H9 (cell line): Measurements from ENCODE around the gene GCGR. TPM values are rescaled to one million over a fixed set of nuclear protein-coding genes. Genes with fewer than 3 reads are reported as not detected.

ENCODE experiments used
- DNase-seq: peaks from one replicate; pipeline ENCODE4 v3.0.0-alpha.2; 2017
- H2AFZ ChIP-seq: one replicate; pipeline ENCODE4 v1.6.1; 2013; ENCODE audit warnings: mild to moderate bottlenecking, low read length, control low read depth, moderate library complexity
- H2AK5ac ChIP-seq: 2 replicates; pipeline ENCODE4 v1.6.1; 2013; ENCODE audit warnings: low read length, control low read depth, mixed read lengths; ENCODE audit not compliant: insufficient read length
- H2BK120ac ChIP-seq: one replicate; pipeline ENCODE4 v1.6.1; 2013; ENCODE audit warnings: low read depth, mild to moderate bottlenecking, low read length, control low read depth, inconsistent platforms; ENCODE audit not compliant: poor library complexity, severe bottlenecking
- H2BK12ac ChIP-seq: 2 replicates; pipeline ENCODE4 v1.6.1; 2013; ENCODE audit warnings: low read length, control low read depth, mixed read lengths, low read depth; ENCODE audit not compliant: insufficient read length
- H2BK15ac ChIP-seq: 2 replicates; pipeline ENCODE4 v1.6.1; 2013; ENCODE audit warnings: low read depth, low read length, control low read depth
- H2BK20ac ChIP-seq: one replicate; pipeline ENCODE4 v1.6.1; 2013; ENCODE audit warnings: low read depth, mild to moderate bottlenecking, low read length, control low read depth, inconsistent platforms; ENCODE audit not compliant: poor library complexity, severe bottlenecking
- H2BK5ac ChIP-seq: 2 replicates; pipeline ENCODE4 v1.6.1; 2013; ENCODE audit warnings: low read length, control low read depth, mixed read lengths; ENCODE audit not compliant: insufficient read length
- H3K14ac ChIP-seq: 2 replicates; pipeline ENCODE4 v1.6.1; 2013; ENCODE audit warnings: low read length, control low read depth; ENCODE audit not compliant: insufficient read depth
- H3K18ac ChIP-seq: 2 replicates; pipeline ENCODE4 v1.6.1; 2013; ENCODE audit warnings: low read depth, mild to moderate bottlenecking, mixed read lengths, low read length, control low read depth; ENCODE audit not compliant: insufficient read length
- H3K23ac ChIP-seq: 2 replicates; pipeline ENCODE4 v1.6.1; 2013; ENCODE audit warnings: low read length, control low read depth, mixed read lengths, low read depth; ENCODE audit not compliant: insufficient read length
- H3K23me2 ChIP-seq: 2 replicates; pipeline ENCODE4 v1.6.1; 2013; ENCODE audit warnings: low read depth, mild to moderate bottlenecking, mixed read lengths, low read length, control low read depth; ENCODE audit not compliant: insufficient read length, poor library complexity, severe bottlenecking
- H3K27ac ChIP-seq: 2 replicates; pipeline ENCODE4 v1.5.1; 2013; ENCODE audit warnings: low read length, control low read depth, mixed read lengths, low read depth; ENCODE audit not compliant: insufficient read length
- H3K27me3 ChIP-seq: 2 replicates; pipeline ENCODE4 v1.6.1; 2013; ENCODE audit warnings: low read length, control low read depth, inconsistent platforms; ENCODE audit not compliant: insufficient read depth
- H3K4ac ChIP-seq: 2 replicates; pipeline ENCODE4 v1.6.1; 2013; ENCODE audit warnings: low read depth, mild to moderate bottlenecking, control low read depth, inconsistent platforms, low read length, moderate library complexity
- H3K4me1 ChIP-seq: 2 replicates; pipeline ENCODE4 v1.6.1; 2013; ENCODE audit warnings: low read length, control low read depth, inconsistent platforms; ENCODE audit not compliant: insufficient read depth
- H3K4me2 ChIP-seq: 2 replicates; pipeline ENCODE4 v1.6.1; 2013; ENCODE audit warnings: low read length, control low read depth, mixed read lengths; ENCODE audit not compliant: insufficient read length, insufficient read depth
- H3K56ac ChIP-seq: 2 replicates; pipeline ENCODE4 v1.6.1; 2013; ENCODE audit warnings: low read depth, mild to moderate bottlenecking, mixed read lengths, low read length, control low read depth; ENCODE audit not compliant: insufficient read length
- H3K79me1 ChIP-seq: 2 replicates; pipeline ENCODE4 v1.6.1; 2013; ENCODE audit warnings: low read depth, mild to moderate bottlenecking, moderate library complexity, low read length, control low read depth, inconsistent platforms; ENCODE audit not compliant: insufficient read depth, poor library complexity, severe bottlenecking
- H3K79me2 ChIP-seq: 2 replicates; pipeline ENCODE4 v1.6.1; 2013; ENCODE audit warnings: low read length, control low read depth, inconsistent platforms; ENCODE audit not compliant: insufficient read depth
- H3K9ac ChIP-seq: 2 replicates; pipeline ENCODE4 v1.6.1; 2013; ENCODE audit warnings: low read length, control low read depth, mixed read lengths; ENCODE audit not compliant: insufficient read length; ENCODE audit errors: extremely low read depth
- H3K9me3 ChIP-seq: one replicate; pipeline ENCODE4 v1.6.1; 2013; ENCODE audit warnings: low read depth, low read length, inconsistent platforms; ENCODE audit not compliant: control insufficient read depth
- H3T11ph ChIP-seq: one replicate; pipeline ENCODE4 v1.6.1; 2013; ENCODE audit warnings: mild to moderate bottlenecking, low read length, control low read depth, inconsistent platforms
- H4K20me1 ChIP-seq: one replicate; pipeline ENCODE4 v1.6.1; 2013; ENCODE audit not compliant: control insufficient read depth, insufficient read length, insufficient read depth
- H4K5ac ChIP-seq: 2 replicates; pipeline ENCODE4 v1.6.1; 2013; ENCODE audit warnings: low read depth, mild to moderate bottlenecking, mixed read lengths, low read length, control low read depth; ENCODE audit not compliant: insufficient read length
- H4K8ac ChIP-seq: replicated peaks from 2 replicates; pipeline ENCODE4 v1.6.1; 2013; ENCODE audit warnings: low read length, control low read depth, mixed read lengths, low read depth; ENCODE audit not compliant: insufficient read length
- H4K91ac ChIP-seq: 2 replicates; pipeline ENCODE4 v1.6.1; 2013; ENCODE audit warnings: low read depth, mild to moderate bottlenecking, moderate library complexity, mixed read lengths, low read length, control low read depth; ENCODE audit not compliant: insufficient read length
- H3K27ac Mint-ChIP-seq, 3 experiments: 2 replicates in 2 of 3; 3 replicates in 1 of 3; pipeline ENCODE4 v1.8.0; 2020 to 2021; ENCODE audit warnings: mixed read lengths in 3 of 3, mild to moderate bottlenecking in 1 of 3, moderate library complexity in 1 of 3
- H3K27me3 Mint-ChIP-seq: 2 replicates; pipeline ENCODE4 v1.8.0; 2021; ENCODE audit warnings: low read depth, mild to moderate bottlenecking, moderate library complexity, mixed read lengths
- H3K36me3 Mint-ChIP-seq, 3 experiments: 2 replicates in 2 of 3; 3 replicates in 1 of 3; pipeline ENCODE4 v1.8.0; 2020 to 2021; ENCODE audit warnings: low read depth in 3 of 3, mixed read lengths in 3 of 3; ENCODE audit not compliant: insufficient read depth in 1 of 3
- H3K4me1 Mint-ChIP-seq, 2 experiments: 2 replicates each; pipeline ENCODE4 v1.8.0; 2020; ENCODE audit warnings: mixed read lengths in 2 of 2
- H3K4me3 Mint-ChIP-seq, 2 experiments: 2 replicates in 1 of 2; 3 replicates in 1 of 2; pipeline ENCODE4 v1.8.0; 2020 to 2021; ENCODE audit warnings: mild to moderate bottlenecking in 2 of 2, mixed read lengths in 2 of 2, moderate library complexity in 1 of 2
- H3K9me3 Mint-ChIP-seq, 2 experiments: 2 replicates in 1 of 2; 3 replicates in 1 of 2; pipeline ENCODE4 v1.8.0; 2020; ENCODE audit warnings: mild to moderate bottlenecking in 2 of 2, mixed read lengths in 2 of 2, moderate library complexity in 1 of 2
- CTCF ChIP-seq: fragments of 200-600 bp; sonication (generic); conservative IDR thresholded peaks from 3 replicates; pipeline ENCODE4 v1.8.0; 2021; ENCODE audit warnings: antibody characterized with exemption, mild to moderate bottlenecking
- WGBS: extraction: QIAGEN DNeasy Blood & Tissue Kit; methylation state at CpG from one replicate; pipeline ENCODE4 v1.1.7; 2013; ENCODE audit warnings: missing lambda C conversion rate, low lambda C conversion rate, mixed read lengths; ENCODE audit not compliant: insufficient read length; ENCODE audit errors: extremely low coverage; 5-methylcytosine and 5-hydroxymethylcytosine counted together
- total RNA-seq: library from RNA; stranded (reverse); gene quantifications from 2 replicates; pipeline ENCODE4 v1.2.1, GENCODE V29; 2021

The GCGR gene
- total RNA-seq, 1 experiment from 2014 or later, result 0.24 TPM

GRCh38 chr17:81810892-81811704 is 7.1 kb downstream of the GCGR start:
- H3K27me3 Mint-ChIP-seq, result peaks cover 37% of the 10 kb centered on the region
- H4K8ac ChIP-seq, result no peak overlapping the region
- H2BK5ac ChIP-seq, result no peak overlapping the region
- H3K27ac Mint-ChIP-seq, result no peak overlapping the region; a peak in 1 of 7 replicates
- no peak overlapping the region for H3K23ac ChIP-seq
- H3K18ac ChIP-seq, result no peak overlapping the region
- no peak overlapping the region for H2BK120ac ChIP-seq
- no peaks in the 10 kb centered on the region for H4K20me1 ChIP-seq
- no peaks in the 10 kb centered on the region for H3K23me2 ChIP-seq
- H3K4me1 Mint-ChIP-seq, result no peaks in the 10 kb centered on the region
- DNase-seq, result no peak
- H3K9me3 Mint-ChIP-seq, result no peaks in the 10 kb centered on the region; a peak in 2 of 5 replicates
- H3K36me3 Mint-ChIP-seq, result no peaks in the 10 kb centered on the region
- no peaks in the 10 kb centered on the region for H3K79me2 ChIP-seq
- no peak overlapping the region for H3K56ac ChIP-seq
- no peak overlapping the region for H2BK12ac ChIP-seq
- no peak overlapping the region for H2BK20ac ChIP-seq
- H2BK15ac ChIP-seq, result no peak overlapping the region
- no peak overlapping the region for H2AFZ ChIP-seq
- H3K9me3 ChIP-seq, result no peaks in the 10 kb centered on the region
- no peak overlapping the region for H3K4me2 ChIP-seq
- no peak overlapping the region for H3T11ph ChIP-seq
- H3K4ac ChIP-seq, result no peak overlapping the region
- H3K79me1 ChIP-seq, result no peaks in the 10 kb centered on the region
- H3K9ac ChIP-seq, result no peak overlapping the region
- H3K27ac ChIP-seq, result no peak overlapping the region
- H2AK5ac ChIP-seq, result no peak overlapping the region
- TF ChIP-seq CTCF, result no peak
- WGBS, result no CpG with 5 or more reads among the region's 42 CpGs
- no peak overlapping the region for H4K91ac ChIP-seq
- H3K14ac ChIP-seq, result no peak overlapping the region
- H3K4me3 Mint-ChIP-seq, result no peak overlapping the region
- peaks cover under 1% of the 10 kb centered on the region; the same call in 1 of the 2 replicates for H3K27me3 ChIP-seq
- no peak overlapping the region for H4K5ac ChIP-seq
- H3K4me1 ChIP-seq, result no peaks in the 10 kb centered on the region
